ENCODE results near the gene MAD1L1.

Gene MAD1L1

DNA sequence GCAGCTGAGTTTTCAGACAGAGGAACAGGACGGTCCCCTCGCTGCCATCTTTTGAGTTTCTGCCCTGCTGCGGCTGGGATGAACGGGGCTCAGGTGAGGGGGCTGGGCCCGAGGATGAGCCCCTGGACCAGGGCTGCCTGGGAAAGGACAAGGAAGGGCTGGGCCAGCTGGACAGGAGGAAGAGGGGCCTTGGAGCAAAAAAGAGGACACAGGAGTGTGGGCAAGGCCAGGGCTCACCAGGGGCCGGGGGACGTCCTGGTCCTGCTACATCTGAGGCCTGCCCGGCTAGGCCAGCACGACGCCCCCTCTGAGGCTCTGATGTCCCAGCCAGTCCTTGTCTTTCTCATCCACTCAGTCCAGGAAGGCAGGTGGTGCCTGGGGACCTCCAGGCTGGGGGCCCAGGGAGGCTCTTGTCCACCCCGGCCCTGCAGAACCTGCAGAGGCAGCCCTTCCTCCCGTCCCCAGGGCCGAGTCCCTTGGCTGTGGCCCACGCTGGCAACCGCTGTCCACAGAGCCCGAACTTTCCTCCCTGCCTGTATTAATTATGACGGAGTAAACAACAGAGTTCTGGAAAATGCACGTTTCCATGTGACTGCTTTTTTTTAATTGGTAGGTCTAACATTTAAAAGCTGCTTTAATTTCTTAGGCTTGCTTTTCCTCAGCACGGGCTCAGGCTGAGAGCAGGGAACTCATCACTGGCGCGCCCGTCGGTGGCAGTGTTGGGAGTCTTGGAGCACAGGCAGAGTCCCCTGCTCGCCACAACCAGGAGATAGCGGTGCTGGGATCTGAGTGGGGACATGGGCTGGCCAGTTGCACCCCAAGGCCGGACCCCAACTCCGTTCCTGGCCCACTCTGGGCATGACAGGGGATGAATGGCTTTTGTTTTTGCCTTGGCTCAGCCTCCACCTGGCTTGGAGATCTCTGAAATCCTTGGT lies 375.0 kb downstream of the MAD1L1 start:
- TF ChIP-seq, protein P1, sequence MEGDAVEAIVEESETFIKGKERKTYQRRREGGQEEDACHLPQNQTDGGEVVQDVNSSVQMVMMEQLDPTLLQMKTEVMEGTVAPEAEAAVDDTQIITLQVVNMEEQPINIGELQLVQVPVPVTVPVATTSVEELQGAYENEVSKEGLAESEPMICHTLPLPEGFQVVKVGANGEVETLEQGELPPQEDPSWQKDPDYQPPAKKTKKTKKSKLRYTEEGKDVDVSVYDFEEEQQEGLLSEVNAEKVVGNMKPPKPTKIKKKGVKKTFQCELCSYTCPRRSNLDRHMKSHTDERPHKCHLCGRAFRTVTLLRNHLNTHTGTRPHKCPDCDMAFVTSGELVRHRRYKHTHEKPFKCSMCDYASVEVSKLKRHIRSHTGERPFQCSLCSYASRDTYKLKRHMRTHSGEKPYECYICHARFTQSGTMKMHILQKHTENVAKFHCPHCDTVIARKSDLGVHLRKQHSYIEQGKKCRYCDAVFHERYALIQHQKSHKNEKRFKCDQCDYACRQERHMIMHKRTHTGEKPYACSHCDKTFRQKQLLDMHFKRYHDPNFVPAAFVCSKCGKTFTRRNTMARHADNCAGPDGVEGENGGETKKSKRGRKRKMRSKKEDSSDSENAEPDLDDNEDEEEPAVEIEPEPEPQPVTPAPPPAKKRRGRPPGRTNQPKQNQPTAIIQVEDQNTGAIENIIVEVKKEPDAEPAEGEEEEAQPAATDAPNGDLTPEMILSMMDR (conservative IDR thresholded peaks at IDR 0.05): no peak
- H3K27ac ChIP-seq: no peak overlapping the region

DNA sequence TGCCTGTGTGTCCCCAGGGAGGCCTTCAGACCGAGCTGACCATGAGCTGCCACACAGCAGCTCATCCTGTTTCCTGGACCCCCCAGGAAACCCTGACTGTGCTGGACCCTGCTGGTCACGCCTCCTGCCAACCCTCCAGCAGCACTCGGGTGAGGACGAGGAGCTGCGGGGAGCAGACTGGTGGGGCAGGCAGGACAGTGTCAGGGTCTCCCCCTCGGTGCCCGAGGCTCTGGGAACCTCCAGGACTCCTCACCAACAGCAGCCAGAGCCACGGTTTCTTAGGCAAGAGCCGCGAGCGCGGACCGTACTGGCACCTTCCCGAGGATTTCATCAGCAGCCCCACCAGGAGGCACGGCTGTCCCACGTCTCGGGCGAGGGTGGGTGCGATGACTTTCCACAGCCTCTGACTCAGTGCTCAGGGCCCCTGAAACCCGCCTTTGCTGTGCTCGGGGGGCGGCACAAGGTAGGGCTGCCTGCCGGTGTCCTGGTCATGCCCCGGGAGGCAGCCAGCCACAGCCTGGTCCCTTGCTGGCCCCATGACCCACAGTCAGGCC lies 375.8 kb downstream of the MAD1L1 start:
- TF ChIP-seq, protein P1 (conservative IDR thresholded peaks at IDR 0.05): no peak
- H3K27ac ChIP-seq: no peak overlapping the region

DNA sequence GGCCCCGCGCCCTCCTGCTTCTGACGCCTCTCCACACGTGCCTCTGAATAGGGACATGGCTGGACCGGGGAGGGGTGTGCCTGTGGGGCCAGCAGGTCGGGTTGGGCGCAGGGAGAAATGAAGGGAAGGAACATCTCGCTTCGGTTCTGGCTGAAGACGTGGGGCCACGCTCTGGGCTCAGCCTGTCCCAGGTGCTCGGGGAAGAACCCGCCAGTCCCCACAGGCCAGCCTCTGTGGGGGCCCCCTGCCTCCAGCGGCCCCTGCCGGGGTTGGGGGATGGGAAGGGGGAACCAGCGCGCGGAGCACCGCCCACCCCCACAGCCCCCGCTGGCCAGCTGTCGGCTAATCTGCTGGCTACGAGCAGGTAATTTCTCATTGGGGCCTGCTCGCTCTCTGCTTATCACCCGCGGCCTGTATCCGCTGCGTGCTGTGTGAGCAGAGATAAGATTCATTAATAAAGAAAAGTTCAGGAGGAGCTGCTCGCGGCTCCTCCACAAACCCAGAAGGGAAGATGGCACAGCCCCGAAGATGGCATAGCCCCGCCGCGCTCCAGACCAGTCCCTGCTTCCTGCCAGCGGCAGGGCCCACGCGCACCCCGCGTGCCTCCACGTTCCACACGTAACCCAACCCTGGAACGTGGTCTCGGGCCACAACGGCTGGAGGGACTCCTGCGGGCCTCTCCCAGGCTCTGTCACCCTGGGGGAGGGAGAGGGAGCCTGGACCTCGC lies 376.4 kb downstream of the MAD1L1 start:
- TF ChIP-seq, protein P1 (conservative IDR thresholded peaks at IDR 0.05): no peak
- H3K27ac ChIP-seq: no peak overlapping the region

DNA sequence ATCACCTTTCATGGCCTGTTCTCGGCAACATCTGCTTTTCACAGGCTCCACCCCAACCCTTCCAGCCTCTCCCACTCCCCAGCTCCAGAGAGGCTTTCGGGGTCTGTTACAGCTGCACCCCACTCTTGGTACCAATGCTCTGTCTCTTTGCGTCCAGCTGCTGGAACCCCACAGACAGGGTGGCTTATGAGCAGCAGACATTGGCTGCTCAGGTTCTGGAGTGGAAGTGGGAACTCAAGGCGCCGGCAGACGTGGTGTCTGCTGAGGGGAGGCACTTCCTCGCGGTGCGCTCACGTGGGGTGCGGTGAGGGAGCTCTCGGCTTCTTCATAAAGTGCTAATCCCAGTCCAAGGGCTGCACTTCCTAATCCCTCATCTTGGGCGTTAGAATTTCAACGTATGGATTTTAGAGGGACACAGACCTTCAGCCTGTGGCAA lies 377.0 kb downstream of the MAD1L1 start:
- H3K27ac ChIP-seq: no peak overlapping the region
- TF ChIP-seq, protein P1 (conservative IDR thresholded peaks at IDR 0.05): no peak

DNA sequence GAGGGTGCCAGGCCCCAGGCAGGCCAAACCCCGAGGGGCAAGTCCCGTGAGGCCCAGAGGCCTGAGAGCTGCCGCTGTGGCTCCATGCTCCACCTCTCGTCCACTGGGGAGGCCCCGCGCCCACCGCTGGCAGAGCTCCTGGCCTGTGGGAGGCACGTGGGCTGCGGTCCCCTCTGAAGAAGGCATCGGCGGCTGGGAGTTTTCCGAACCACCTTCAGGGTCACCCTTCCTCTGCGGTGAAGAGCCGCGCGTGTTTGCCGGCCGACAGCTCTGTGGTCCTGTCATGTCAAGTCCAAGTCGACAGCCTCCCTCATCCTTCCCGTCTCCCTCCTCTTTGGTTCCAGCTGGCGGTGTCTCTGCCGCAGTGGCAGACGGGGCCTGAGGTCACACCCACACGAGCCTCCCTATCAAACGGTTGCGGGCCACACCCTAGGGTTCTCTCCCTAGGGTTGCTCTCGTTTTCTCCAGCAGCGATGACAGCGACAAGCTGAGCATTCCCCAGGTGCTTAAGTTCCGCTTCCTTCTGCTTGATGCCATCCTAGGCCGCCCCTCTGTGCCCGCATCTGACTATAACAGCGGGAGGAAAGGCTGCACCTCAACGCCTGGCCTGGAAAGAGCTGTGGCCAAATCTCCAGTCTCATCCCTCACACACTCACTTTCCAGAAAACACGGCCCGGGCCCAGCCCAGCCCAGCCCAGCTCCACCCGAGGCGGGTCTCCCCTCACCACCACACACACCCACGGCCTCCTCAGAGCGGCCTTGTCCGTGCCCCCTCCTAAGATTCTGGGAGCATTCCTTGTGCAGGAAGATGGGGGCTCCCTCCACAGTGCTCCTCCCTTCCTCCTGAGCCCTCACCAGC lies 377.6 kb downstream of the MAD1L1 start:
- TF ChIP-seq, protein P1 (conservative IDR thresholded peaks at IDR 0.05): no peak
- no peak overlapping the region for H3K27ac ChIP-seq

DNA sequence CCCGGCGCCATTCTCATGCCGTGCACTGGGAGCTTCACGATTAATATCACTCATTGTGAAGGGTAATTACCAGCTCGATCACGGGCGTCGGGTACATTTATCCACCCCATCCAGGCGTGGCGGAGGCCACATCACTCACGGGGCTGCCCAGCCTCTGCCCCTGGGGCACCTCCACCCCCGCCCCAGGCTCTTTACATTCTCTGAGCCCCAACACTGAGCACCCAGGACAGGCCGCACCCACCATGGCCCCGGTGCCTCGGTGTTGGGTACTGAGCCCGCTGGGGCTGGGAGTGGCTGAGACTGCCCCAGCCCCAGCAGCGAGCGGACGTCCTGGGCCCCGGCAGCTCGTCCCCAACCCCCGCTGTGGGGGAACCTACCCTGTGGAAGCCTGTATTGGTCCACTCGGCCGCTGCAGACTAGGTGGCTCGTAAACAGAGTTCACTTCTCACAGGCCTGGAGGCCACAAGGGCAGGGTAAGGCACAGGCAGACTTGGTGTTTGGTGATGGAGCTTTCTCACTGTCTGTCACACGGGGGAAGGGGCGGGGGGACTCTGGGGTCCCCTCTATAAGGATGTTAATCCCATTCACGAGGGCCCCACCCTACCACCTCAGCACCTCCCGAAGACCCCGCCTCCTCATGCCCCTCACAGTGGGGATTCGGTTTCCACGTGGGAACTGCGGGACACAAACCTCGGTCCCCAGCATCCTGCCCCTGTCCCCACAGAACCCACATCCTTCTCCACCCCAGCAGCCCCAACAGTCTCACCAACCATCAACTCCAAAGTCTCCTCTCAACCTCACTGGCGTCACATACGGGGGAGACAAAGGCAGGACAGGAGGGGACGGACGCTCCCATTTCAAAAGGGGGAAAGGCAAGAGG lies 378.5 kb downstream of the MAD1L1 start:
- no peak overlapping the region for H3K27ac ChIP-seq
- TF ChIP-seq, protein P1 (conservative IDR thresholded peaks at IDR 0.05): no peak
